Nucleus accumbens (tissue), 56 donors: ENCODE results near the gene NOD1.
A peak's percentile ranks its signal among the peaks of the same experiment; 100 is the strongest.
"Not testable (repeated sequence)": the region's sequence is repeated elsewhere in the genome, so short reads cannot be mapped to it uniquely, and the experiment has no call there.

ENCODE experiments used
- DNase-seq, 56 donors: peaks; one replicate each; lab custom pipeline; 2025; lab: John Stamatoyannopoulos, UW

The NOD1 gene

GRCh38 chr7:30505174-30505697, 26.7 kb upstream of the NOD1 start:
- DNase-seq = no peak

DNA sequence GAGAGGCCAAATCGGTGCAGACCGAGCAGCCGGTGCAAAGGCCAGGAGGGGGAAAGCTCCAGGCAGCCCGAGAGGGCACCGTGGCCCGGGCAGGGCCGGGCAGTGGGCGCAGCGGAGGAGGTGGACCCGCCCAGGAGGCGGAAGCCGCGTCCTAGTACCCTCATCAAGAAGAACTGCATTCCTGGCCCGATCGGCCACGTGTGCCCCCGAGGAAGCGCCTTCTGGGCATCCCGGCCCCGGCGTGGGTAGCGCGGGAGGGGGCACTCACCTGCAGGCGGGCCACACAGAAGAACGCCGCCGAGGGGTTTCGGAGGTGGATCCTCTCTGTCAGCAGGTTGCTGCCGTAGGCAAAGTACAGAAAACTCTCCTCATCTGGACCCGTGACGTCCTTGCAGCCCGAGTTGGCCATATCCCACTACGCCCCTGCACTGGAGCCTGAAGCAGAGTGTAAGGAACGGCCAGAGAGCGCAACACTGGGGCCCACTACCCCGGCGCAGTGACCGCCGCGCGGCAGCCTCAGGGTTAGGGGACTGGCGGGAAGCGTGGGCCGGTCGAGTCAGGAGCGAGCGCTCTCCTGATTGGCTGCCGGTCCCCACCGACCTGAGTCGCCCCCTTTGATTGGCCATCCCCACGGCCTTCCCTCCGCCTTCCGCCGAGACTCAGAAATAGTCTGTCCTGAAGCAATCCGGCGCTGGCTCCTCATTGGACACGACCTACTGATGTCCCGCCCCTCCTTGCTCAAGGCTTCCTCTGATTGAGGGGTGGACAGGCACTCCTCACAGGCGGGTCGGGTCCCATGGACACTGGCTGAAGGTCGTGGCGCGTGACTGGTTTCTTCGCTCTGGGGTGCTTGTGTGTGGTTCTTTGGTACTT, 26.0 kb upstream of the NOD1 start, which contains the start of gene GGCT:
TSS of gene GGCT (minus strand) at position 529 of the 873 bp plus-strand sequence. CDS start at position 409, 120 bp downstream.
- DNase-seq = peak; percentile 85 to 100 (median 98)

DNA sequence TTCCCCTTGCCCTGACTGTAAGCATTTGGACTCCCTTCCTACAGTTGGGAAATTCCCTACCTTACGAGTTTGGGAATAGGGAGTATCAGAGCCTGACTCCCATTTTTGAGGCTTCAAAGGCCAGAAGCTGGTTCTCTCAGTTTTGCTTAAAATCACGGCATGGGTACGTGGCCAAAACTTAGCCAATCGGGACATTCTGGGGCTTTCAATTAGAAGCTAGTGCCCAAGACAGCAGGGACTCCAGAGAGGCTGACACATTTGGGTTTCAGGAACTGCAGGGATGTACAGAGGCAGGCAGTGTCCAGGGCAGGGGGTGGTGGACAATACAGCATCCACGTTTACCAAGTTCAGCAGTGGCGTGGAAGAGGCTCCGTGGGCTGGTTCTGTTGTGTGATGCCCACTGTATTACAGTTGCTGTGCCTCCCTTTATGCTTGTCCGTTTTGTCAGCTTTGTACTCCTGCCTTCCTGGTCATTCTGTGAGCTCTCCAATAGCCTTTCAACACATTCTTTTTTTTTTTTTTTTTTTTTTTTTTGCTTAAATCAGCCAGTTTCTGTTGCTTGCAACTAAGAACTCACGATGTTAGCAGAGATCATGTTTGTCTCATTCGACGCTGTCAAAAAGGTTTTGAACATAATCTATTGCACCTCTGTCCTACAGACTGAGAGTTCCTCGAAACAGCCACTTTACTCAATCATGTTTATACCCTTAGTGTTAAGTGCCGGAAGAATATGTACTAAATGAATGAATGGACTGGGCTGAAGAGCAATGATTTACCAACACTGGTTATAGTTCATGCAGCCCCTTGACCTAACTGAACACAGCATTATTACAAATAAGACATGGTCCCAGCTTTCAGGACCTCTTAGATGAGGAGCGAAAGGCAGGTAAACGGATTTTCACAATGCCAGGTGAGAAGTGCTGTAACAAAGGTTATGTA, 25.0 kb upstream of the NOD1 start:
- no peak for DNase-seq

DNA sequence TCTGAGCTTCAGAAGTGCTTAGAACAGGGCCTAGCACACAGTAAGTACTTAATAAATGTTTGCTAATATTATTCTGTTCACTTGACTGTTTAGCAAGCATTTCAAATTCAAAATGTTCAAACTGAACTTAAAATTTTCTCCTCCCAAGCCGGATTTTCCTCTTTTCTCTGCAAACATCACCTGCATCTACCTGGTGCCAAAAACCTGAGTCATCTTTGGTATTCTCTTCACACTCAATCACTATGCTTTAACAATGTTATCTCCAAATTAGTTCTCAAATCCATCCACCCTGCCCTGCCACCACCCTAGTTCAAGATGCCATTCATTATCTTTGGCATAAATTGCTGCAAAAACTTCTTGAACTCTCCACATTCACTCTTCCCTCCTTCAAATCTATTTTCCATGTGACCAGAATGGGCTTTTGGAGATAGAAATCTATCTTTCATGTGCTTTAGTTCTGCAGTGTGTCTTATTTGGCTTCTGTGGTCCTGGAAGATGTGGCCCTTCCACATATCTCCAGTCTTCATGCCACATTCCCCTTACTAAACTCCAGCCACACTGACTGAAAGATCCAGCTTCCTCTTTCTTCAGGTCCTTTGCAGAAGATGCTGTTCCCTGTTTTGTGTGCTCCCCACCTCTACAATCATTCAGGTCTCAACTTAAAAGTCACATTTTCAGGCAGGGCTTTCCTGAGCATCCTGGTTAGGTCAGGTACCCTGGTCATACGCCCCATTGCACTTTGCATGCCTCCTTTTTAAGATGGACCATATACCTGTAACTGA, 24.1 kb upstream of the NOD1 start:
- no peak for DNase-seq

GRCh38 chr7:30501264-30501663, 22.7 kb upstream of the NOD1 start:
- DNase-seq = no peak

DNA sequence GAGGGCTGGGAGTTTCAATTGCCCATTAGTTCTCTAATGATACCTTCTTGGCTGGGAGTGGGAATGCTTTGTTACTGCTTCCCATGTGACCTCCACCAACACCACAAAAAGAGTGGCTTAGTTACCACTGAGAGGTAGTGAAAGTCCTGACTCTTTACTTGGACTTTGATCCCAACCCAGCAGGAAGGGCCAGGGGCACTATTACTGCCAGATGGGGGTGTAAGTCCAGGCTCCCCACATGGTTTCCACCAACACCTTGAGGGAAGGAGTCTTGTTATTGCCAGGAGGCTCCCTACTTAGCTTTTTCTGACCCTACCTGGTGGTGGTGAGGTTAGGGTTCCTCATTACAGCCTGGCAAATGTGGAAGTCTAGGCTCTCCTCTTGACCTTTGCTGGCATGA, 14.6 kb upstream of the NOD1 start:
- DNase-seq = no peak

DNA sequence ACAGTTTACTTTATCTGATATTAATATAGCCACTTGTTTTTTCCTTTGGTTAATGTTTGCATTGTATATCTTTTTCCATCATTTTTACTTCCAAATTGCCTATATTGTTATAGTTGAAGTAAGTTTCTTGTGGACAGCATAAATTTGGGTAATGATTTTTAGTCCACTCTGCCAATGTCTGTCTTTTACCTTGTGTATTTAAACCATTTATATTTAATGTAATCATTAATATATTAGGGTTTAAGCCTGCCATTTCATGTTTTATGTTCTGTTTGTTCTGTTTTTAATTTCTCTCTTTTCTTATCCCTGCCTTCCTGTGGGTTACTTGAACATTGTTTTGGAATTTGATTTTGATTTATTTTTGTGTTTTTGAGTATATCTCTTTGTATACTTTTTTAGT, 12.8 kb upstream of the NOD1 start:
- no peak for DNase-seq

DNA sequence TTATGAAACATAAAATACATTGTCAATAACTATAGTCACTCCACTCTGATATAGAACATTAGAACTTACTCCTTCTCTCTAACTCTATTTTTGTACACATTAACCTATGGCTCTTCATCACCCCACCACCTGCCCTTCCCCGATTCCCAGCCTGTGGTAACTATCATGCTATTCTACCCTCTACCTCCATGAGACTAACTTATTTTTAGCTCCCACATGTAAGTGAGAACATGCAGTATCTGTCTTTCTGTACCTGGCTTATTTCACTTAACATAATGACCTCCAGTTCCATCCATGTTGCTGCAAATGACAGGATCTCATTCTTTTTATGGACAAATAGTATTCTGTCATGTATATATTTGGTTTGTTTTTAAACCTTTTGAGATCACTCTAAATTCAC, 8.8 kb upstream of the NOD1 start:
- no peak for DNase-seq

DNA sequence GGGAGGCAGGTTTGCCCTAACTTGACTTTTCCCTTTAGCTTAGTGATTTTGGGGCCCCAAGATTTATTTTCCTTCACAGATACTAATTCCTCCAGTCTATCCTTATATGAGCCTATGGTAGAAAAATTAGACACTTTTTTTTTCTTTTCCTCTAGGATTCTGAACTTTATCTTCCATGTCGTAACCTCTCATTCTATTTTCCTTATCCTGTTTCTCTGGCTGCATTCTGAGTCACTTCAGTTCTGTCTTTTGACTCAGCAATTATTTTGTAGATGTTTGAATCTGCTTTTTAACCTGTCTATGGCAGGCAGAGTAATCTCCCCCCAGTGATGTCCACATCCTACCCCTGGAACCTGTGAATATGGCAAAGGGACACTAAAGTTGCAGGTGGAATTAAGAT, 7.1 kb upstream of the NOD1 start:
- DNase-seq = no peak

- not testable (repeated sequence) for DNase-seq
Observed at GRCh38 chr7:30481416-30481815, 2.8 kb upstream of the NOD1 start.

DNA sequence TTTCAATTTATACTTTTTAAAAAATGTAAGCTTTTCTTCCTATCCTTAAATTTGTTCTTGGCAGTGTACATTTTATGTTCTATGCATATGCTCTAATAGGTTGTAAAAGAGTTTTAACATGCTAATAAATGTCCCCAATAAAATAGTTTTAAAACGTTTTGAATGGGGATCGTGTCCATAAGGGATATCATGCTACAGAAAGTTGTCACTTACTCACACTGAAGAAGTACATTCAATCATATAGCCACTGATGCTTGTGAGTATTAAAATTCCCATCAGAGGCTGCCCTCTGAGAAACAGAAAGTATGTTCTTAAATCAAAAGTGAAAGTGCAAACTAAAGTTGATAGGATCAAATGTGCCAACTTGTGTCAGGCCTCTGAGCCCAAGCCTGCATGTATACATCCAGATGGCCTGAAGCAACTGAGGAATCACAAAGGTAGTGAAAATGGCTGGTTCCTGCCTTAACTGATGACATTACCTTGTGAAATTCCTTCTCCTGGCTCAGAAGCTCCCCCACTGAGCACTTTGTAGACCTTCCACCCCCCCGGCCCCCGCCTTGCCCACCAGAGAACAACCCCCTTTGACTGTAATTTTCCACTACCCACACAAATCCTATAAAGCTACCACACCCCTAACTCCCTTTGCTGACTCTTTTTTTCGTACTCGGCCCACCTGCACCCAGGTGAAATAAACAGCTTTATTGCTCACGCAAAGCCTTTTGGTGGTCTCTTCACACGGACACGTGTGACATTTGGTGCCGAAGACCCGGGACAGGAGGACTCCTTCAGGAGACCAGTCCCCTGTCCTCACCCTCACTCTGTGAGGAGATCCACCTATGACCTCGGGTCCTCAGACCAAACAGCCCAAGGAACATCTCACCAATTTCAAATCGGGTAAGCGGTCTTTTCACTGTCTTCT, 877 bp upstream of the NOD1 start:
- DNase-seq = no peak

DNA sequence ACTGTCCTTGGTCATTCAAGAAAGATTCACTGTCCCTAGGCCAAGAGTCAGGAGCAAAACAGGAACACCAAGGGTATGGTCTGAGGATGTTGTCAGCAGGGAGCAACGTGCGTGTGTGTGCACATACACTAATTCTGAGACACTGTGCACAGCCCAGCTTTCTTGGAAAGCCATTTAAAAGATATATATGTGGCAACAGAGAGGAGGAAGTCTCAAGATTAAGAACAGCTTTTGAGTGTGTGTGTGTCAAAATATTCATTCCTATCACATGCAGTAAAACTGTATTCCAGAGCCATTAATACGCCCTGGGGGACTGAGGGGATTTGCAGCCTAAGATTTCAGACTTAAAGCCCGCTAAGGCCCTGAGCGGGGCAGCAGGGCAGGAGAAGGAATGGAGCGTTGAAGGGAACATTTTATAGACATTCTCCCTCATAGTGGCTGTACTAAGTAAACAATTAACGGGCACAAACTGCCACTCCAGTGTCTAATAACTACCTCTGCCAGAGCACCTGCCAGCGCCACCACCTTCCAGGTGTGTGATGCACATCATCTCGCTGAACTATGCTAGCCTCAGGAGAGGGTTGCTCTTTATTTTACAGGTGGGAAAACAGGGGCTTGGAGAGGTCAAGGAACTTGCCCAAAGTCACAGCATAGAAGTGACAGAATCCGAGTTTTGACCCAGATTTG, 2.0 kb downstream of the NOD1 start:
- DNase-seq = no peak

- DNase-seq = no peak
Observed at GRCh38 chr7:30475580-30475979, 3.0 kb downstream of the NOD1 start.

GRCh38 chr7:30474893-30475292, 3.7 kb downstream of the NOD1 start:
- no peak for DNase-seq

DNA sequence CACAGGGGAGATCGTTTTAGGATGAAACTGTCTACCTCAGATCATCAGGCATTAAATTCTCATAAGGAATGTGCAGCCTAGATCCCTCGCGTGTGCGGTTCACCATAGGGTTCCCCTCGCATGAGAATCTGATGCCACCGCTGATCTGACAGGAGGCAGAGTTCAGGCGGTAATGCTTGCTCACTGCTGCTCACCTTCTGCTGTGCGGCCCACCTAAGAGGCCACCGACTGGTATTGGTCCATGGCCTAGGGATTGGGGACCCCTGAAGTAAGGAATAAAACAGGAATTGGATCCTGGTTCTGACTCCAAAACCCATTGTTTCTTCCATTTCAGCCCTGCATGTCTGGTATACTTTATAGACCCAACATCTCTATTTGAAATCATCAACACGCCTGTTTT, 4.1 kb downstream of the NOD1 start:
- DNase-seq = no peak

GRCh38 chr7:30473903-30474302, 4.7 kb downstream of the NOD1 start:
- no peak for DNase-seq

DNA sequence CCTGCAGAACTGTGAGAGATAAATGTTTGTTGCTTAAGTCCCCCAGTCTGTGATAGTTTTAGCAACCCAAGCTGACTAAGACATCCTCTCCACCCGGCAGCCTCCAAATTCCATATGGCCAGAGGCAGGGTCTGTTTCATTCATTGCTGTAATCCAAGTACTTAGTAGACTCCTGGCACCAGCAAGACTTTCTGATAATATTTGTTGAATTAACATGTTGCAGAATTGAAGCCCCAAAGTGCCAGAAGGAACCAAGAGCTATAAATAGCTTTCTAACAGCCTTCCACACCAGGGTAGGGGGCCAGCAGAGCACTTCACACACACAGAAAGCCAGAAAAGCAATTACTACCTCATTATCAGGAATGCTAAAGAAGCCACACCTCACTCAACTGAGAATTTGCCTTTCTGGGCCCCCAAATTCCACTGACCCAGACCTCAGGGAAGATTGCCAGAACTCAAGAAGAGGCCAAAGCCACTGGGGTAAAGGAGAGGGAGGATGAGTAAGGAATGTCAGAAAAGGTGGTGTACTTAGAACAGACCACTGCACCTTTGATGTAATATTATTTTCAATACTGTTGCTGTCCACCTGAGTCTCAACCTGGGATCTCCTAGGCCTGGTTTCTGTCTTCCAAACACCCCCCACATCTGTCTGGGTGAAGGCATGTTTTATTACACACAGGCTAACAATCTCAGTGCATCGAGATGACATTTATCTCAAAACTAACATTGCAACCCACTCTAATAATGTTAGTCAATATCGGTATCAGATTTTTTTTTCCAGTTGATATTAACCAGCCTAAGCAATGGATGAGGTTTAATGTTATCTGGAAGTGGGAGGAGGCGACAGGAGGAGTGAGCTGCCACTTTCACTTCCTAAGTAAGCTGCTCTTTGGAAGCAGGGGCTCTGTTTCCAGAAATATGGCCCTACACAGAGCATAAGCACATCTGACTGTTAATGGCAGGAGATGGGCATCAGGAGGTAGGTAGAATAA, 5.5 kb downstream of the NOD1 start:
- no peak for DNase-seq
